Vagina (tissue), 2 donors: ENCODE data around the gene TK2.

Experiments
- POLR2A ChIP-seq, 2 donors: fragments of 450-650 bp; IDR thresholded peaks; one replicate each; pipeline ENCODE4 v1.6.1; 2017; ENCODE audit warnings: antibody characterized with exemption in 2 of 2, mild to moderate bottlenecking in 2 of 2, moderate library complexity in 2 of 2
- POLR2AphosphoS5 ChIP-seq, 2 donors: sonication (generic); formaldehyde crosslinking; IDR thresholded peaks; one replicate each; pipeline ENCODE4 v1.9.0; 2017; ENCODE audit warnings: antibody characterized with exemption in 2 of 2, mild to moderate bottlenecking in 2 of 2, low read depth in 1 of 2; ENCODE audit not compliant: insufficient read depth in 1 of 2
- TF ChIP-seq, protein P1 (sequence below), 3 experiments: fragments of 450-650 bp in 2 of 3; fragments of 200-600 bp in 1 of 3; sonication (generic) in 1 of 3; IDR thresholded peaks; one replicate each; pipeline ENCODE4 v1.5.1; 2017 to 2019; ENCODE audit warnings: antibody characterized with exemption in 3 of 3, mild to moderate bottlenecking in 2 of 3, moderate library complexity in 2 of 3

DNA sequence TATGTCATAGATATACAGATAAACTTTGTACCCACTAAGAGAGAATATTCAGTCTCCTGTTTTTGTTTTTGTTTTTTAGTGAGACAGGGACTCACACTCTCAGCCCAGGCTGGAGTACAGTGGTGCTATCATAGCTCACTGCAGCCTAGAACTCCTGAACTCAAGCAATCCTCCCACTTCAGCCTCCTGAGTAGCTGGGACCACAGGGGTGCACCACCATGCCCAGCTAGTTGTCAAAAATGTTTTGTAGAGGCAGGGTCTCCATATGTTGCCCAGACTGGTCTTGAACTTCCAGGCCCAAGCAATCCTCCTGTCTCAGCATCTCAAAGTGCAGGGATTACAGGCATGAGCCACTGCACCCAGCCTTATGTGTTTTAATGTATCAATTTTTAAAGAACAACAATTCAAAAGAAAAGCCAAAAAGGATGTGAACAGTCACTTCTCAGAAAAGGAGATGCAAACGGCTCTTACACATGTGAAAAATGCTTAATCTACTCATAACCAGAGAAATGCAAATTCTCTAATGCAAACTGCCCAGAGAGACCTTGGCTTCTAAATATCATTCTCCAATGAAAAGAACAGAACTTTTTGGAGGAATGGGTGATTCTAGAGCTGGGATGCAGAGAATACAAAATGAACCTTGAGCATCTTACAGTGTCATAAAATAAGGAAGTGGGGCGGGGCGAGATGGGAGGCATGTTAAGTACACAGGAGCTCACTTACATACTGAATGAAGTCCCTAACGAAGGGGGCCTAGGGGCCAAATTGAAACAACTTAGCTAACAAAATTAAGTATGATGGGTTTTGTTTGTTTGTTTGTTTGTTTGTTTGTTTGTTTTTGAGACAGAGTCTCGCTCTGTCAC, 47.3 kb upstream of the TK2 start:
- TF ChIP-seq POLR2AphosphoS5 (IDR thresholded peaks at IDR 0.05; ENCODE audit: insufficient read depth in 1 of 2, low read depth in 1 of 2) (no peak), POLR2A (IDR thresholded peaks at IDR 0.05) (no peak)
- TF ChIP-seq, protein P1, sequence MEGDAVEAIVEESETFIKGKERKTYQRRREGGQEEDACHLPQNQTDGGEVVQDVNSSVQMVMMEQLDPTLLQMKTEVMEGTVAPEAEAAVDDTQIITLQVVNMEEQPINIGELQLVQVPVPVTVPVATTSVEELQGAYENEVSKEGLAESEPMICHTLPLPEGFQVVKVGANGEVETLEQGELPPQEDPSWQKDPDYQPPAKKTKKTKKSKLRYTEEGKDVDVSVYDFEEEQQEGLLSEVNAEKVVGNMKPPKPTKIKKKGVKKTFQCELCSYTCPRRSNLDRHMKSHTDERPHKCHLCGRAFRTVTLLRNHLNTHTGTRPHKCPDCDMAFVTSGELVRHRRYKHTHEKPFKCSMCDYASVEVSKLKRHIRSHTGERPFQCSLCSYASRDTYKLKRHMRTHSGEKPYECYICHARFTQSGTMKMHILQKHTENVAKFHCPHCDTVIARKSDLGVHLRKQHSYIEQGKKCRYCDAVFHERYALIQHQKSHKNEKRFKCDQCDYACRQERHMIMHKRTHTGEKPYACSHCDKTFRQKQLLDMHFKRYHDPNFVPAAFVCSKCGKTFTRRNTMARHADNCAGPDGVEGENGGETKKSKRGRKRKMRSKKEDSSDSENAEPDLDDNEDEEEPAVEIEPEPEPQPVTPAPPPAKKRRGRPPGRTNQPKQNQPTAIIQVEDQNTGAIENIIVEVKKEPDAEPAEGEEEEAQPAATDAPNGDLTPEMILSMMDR (IDR thresholded peaks at IDR 0.05) = no peak
